GM12865 (cell line): ENCODE measurements around the gene POMT2.
"Not testable (repeated sequence)": the region's sequence is repeated elsewhere in the genome, so short reads cannot be mapped to it uniquely, and the experiment has no call there.

Experiments
- DNase-seq: peaks from one replicate; pipeline ENCODE4 v3.0.0; 2010; ENCODE audit warnings: low read depth
- H3K4me3 ChIP-seq: 2 replicates; pipeline ENCODE4 v1.5.1; 2011; ENCODE audit warnings: mild to moderate bottlenecking, low read depth, low read length, control low read depth
- CTCF ChIP-seq: IDR thresholded peaks from 2 replicates; pipeline ENCODE4 v1.5.1; 2011; ENCODE audit warnings: low read length, control low read depth, low read depth, inconsistent platforms; ENCODE audit not compliant: insufficient read depth; ENCODE audit errors: missing control alignments

Gene POMT2

GRCh38 chr14:77322250-77322902 is 1.7 kb upstream of the POMT2 start:
- no peak for TF ChIP-seq CTCF
- peak overlapping the region; percentile 89 for H3K4me3 ChIP-seq
- no peak for DNase-seq

GRCh38 chr14:77319422-77319821 is 1.3 kb downstream of the POMT2 start:
- no peak for DNase-seq
- TF ChIP-seq CTCF, result no peak
- H3K4me3 ChIP-seq, result no peak overlapping the region

GRCh38 chr14:77318756-77319155 is 1.9 kb downstream of the POMT2 start:
- DNase-seq, H3K4me3 ChIP-seq: not testable (repeated sequence)

- no peak for TF ChIP-seq CTCF
- no peak for DNase-seq
- no peak overlapping the region for H3K4me3 ChIP-seq
Measured at GRCh38 chr14:77318006-77318553, 2.6 kb downstream of the POMT2 start.

GRCh38 chr14:77316872-77317301 is 3.8 kb downstream of the POMT2 start:
- no peak for DNase-seq
- TF ChIP-seq CTCF, result no peak

GRCh38 chr14:77316195-77316505 is 4.5 kb downstream of the POMT2 start:
- TF ChIP-seq CTCF, result no peak
- DNase-seq, result no peak
- no peak overlapping the region for H3K4me3 ChIP-seq

More at GRCh38 chr14:77316872-77317301, 3.8 kb downstream of the POMT2 start:
- no peak overlapping the region for H3K4me3 ChIP-seq

- no peak for DNase-seq
Measured at GRCh38 chr14:77314539-77315457, 5.9 kb downstream of the POMT2 start.

More at GRCh38 chr14:77314539-77315457, 5.9 kb downstream of the POMT2 start:
- H3K4me3 ChIP-seq, result no peak overlapping the region
- no peak for TF ChIP-seq CTCF
